GM19043 (cell line): Measurements from ENCODE around the gene HMOX1.
"Not testable (repeated sequence)": the region's sequence is repeated elsewhere in the genome, so short reads cannot be mapped to it uniquely, and the experiment has no call there.

ENCODE experiments used
- ATAC-seq: cut with Tn5 transposase; IDR thresholded peaks from one replicate; pipeline ENCODE4 v1.9.1; 2021; ENCODE audit warnings: low read depth; ENCODE audit not compliant: unreplicated experiment

The HMOX1 gene

GRCh38 chr22:35430897-35431322, 50.0 kb downstream of the HMOX1 start:
- ATAC-seq: no peak

DNA sequence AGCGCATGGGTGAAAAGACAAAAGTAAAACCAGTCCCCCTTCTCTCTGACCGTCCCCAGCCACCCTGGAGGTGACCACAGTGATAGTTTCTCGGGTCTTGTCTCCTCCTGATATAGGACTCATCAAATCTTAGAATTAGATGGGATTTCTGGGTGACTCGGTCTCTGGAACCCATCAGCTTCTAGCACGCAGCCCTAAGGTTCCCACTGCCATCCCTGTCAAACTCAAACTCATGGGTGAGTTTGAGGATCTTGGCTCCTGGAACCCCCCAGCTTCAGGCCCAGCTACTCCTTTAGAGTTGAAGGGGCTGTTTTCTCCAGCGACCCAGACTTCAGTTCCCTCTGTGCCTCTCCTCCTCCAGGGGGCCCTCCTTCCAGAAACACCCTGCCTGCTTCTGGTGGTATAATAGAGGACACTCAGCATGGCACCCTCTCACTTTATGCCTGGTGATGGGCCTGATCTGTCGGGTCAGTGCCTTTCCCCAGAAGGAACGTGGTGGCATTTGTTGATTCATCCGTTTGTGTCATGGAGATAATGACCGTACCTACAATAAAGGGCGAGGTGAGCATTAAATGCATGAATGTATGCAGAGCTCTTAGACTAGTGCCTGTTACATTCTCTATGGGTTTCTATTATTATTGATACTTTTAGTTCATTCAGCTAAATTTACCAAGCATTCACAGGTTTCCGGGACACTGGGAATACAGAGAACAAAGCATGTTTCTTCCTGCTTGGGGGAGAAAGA, 50.8 kb downstream of the HMOX1 start:
- ATAC-seq: no peak

DNA sequence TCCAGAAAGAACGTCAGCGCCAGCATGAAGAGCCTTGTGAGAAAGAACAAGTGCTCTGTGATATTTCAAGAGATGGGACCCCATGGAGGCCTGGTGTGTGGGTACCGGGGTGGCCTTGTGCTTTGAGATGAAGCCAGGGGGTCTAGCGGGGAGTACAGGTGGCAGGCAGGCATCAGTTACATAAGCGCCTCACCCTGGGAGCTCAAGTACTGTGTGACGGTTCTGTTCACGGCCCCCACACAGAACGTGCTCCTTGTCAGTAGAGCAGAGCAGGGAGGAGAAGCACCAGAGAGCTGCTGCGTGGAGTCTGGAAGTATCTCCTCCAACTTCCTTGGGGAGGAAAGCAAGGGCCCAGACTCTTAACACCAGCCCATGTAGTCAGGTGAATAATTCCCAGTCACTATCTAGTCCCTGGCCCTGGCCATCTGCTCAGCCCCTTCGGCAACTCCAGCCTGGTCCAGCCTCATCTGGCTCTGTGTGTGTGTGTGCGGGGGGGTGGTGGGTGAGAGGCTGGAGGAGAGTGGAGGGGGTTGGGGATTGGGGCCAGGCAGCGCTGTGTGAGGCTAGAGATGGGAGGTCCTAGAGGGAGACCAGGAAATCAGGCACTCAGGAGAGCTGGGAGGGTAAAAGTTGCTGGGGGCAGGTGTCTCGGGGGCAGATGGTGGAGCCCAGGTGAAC, 51.5 kb downstream of the HMOX1 start:
- no peak for ATAC-seq

DNA sequence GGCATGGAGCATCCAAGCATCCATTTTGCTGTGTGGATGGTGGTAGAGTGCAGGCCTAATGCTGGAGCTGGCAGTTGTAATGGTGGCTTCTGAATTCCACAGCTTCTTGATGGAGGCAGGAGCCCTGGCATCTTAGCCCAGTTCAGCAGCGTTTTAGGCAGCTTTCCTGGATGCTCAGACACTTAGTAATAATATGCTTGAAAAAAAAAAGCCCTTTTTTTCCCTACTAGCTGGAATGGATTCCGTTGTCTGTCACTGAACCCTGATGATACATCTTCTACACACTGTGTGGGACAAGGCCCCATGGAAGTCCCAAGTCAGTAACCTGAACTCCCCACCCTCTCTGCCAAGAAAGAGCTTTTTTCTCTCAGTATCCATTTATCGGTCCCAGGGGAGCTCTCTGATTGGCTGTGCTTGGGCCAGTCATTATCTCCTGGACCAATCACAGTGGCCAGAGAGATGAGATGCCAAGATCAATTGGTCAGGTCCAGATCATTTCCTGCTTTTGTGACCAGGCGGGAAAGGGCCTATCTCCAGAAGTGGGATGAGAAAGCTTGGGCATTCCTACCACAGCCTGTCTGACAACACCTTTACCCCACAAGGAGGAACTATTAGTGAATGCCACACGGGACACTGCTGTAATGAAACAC, 53.3 kb downstream of the HMOX1 start:
- no peak for ATAC-seq

- ATAC-seq: no peak
These were observed 54.4 kb downstream of the HMOX1 start for GRCh38 chr22:35435201-35435740.

DNA sequence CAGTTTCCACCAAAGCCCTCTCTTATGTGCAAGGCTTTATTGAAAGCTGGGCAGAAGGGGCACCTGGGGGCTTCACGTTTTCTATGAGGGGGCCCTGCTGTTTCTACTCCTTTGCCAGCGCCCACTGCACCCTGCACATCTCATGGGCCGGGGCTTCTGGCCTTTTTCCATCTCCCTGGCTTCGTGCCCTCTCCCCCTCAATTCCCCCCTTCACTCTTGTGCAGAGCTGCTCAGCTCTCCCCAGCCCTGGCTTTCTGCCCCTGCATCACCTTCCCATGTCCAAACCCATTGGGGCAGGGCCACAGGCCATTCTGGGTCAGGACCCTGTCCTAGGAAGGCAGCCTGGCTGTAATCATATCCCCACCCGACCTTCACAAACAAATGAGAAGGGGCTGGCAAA, 55.5 kb downstream of the HMOX1 start:
- no peak for ATAC-seq

DNA sequence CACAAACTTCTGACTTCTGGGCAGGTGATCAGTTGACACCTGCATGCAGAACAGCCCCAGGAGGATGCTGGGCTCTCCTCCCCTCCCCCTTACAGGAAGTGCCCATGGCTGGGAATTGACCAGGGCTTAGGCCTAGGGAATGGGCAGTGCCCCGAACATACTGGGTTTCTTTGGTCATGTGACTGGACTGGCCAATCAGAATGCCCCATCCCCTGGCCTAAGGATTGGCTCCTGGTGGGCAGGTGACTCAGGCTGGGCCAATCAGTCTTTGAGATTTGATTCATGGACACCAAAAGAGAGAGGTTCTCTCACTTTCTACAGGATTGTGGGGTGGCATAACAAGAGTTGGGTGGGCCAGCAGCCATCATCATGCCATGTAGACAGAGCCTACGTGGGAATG, 56.2 kb downstream of the HMOX1 start:
- no peak for ATAC-seq

- ATAC-seq: not testable (repeated sequence)
These were observed 57.9 kb downstream of the HMOX1 start for GRCh38 chr22:35438673-35439364.

DNA sequence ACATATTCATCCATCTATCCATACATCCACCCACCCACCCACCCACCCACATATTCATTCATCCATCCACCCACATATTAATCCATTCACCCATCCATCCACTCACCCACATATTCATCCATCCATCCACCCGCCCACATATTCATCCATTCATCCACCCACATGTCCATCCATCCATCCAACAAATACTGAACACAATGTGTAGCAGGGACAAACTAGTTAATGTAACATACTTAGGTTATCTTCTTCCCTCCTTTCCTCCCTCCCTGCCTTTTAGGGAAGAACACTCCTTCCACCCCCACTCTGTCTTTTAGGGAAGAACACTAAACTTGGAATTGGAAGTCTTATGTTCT, 58.4 kb downstream of the HMOX1 start:
- ATAC-seq: no peak

DNA sequence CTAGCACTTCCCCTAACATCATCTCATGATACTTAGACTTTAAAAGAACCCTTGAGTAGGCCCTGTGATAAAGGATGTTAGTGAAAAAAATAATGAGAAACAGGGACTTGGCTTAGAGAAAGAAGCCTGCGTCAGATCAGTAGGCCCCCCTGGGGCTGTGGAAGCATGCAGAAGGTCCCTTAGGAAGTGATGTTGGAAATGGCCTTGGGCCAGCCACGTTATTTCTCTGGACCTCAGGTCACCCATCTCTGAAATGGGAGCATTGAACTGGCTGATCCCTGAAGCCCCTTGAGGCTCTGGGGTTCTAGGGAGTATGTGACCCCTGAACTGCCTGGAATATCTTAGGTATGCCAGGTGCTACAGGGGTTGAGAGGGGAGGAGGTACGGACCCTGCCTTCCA, 59.2 kb downstream of the HMOX1 start:
- no peak for ATAC-seq

GRCh38 chr22:35441489-35442100, 60.7 kb downstream of the HMOX1 start:
- ATAC-seq: no peak

DNA sequence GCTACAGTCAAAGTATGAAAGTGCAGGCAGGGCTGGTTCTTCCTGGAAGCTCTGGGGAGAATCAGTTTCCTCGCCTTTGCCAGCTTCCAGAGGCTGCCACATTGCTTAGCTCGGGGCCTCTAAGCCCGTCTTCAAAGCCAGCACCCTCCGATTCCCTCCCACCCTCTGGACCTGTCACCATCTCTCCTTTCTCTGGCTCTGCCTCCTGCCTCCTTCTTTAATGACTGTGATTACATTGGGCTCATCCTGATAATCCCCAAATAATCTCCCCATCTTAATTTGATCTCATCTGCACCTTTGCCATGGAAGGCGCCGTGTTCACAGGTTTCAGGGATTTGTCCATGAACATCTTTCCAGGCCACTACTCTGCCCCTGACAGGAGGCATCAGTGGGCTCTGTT, 61.6 kb downstream of the HMOX1 start:
- ATAC-seq: no peak

- ATAC-seq: no peak
These were observed 62.4 kb downstream of the HMOX1 start for GRCh38 chr22:35443338-35443737.
